Measurements from ENCODE around the gene CHRDL2.

GRCh38 chr11:74714904-74715303 lies 16.3 kb downstream of the CHRDL2 start:
- TF ChIP-seq EZH2 (IDR thresholded peaks at IDR 0.05; ENCODE audit: insufficient read depth, poor library complexity, severe bottlenecking) = no peak
- TF ChIP-seq EZH2phosphoT487 (IDR thresholded peaks at IDR 0.05; ENCODE audit: insufficient read depth, low read depth) = no peak

Measured in GM23248 (cell line).